Activated T-helper 1 cell treated with anti-CD3 and anti-CD28 coated beads, Interleukin-2, amount 50 U/mL, for 16 hours (primary cell): ENCODE measurements around the gene SYCE3.

Experiments
- DNase-seq, 2 donors: peaks; one replicate each; pipeline ENCODE4 v3.0.0-alpha.2; 2020; ENCODE audit warnings: low read depth in 1 of 2, low spot score in 1 of 2

Gene SYCE3

DNA sequence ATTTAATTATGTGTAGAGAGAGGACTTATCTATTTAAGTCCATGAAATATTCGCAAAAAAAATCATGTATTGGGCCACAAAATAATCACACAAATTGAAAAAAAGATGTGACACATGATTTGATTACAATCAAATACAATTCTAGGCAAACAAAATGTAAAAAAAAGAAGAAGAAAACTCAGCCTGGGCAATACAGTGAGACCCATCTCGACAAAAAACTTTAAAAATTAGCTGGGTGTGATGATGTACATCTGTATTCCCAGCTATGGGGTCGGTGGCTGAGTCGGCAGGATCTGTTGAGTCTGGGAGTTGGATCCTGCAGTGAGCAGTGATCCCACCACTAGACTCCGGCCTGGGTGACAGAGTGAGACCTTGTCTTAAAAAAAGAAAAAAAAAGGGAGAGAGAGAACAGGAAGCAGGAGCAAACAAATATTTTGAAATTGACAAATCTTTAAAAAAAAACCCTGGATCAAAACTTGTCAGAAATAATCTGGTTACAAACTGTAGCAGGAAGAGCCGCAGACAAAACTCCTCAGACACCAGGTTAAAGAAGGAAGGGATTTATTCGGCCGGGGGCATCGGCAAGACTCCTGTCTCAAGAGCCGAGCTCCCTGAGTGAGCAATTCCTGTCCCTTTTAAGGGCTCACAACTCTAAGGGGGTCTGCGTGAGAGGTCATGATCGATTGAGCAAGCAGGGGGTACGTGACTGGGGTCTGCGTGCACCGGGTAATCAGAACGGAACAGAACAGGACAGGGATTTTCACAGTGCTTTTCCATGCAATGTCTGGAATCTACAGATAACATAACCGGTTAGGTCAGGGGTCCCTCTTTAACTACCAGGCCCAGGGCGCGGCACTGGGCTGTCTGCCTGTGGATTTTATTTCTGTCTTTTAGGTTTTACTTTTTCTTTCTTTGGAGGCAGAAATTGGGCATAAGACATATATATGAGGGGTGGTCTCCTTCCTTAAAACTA, 29.6 kb downstream of the SYCE3 start:
- DNase-seq = no peak

DNA sequence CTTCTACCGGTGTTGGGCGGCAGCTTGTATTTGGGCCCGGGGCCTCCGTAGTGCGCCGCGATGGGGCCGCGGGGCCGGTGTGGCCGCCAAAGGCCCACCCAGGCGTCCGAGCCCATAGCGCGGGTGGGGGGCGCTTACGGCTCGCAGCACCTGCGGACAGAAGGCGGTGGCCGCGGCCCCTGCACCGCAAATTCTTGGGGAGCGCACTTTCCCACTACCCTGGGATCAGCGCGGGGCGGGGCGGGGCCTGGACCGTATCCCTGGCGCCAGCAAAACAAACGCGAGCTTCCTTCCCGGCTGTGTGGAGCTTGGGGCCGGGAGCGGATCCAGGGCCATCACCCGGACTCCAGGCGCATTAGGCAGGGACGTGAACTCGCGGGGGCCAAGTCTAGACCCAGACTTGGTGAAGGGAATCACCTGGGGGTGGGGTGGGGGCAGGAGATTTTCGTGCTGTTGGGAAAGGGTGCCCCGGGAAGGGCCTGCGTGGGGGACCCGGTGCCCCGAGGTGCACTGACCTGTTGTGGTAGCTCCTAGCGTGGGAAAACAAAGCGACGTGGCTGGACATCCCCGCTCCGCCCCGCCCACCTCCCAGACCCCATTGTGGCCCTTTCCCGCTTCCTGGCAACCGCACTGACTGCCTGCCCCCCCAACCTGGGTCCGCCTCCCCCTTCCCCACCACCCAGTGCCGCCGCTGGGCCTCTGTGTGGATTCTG, 30.6 kb downstream of the SYCE3 start:
- no peak for DNase-seq

DNA sequence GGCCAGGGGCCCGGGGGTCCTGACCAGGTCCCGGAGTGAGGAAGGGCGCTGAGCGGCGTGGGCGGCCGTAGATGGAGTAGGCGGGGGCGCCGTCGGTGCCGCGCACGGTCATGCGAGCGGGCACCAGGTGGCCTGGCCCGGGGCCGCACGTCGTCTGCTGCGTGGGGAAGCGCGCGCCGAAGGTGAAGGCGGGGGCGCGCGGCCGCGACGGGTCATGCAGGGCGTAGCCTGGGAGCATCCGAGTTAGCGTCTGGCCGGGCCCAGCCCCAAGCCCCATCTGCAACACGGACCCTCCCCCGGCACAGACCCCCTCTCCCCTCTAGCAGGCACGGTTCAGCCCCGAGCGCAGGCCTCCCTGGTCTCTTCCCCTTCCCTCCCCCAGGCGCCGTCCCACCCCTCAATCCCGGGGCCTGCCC, 31.2 kb downstream of the SYCE3 start:
- DNase-seq = peak in 1 of 2 donors; percentile 66

DNA sequence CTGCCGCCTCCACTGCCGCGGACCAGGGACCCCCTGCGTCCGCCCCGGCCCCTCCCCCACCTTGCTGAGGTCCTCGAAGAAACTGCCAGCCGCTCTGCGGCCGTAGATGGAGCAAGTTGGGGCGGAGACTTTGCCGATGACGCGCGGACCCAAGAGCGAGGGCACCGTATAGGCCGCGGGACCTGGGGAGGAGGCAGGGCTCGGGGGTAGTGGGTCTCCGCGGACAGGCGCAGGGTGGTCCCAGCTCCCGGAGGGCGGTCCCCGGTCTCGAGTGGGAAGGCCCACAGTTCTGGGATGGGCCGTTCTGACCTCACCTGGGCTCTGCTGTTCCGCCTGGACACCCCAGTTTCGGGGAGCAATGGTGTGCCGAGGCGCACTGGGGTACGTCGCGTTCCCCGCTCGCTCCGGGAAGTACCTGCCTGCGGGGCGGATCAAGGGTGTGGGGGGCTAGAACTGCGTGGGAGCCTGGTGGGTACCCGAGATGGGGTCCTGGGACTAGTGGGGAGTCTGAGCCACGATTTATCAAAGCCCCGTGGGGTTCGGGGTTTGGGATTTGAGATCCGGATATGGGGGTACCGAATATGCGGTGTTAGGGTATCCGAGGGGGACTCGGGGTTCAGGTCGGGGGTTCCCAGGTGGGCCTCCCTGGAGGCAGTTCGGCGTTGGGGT, 31.7 kb downstream of the SYCE3 start:
- DNase-seq = peak; percentile 60 to 72

DNA sequence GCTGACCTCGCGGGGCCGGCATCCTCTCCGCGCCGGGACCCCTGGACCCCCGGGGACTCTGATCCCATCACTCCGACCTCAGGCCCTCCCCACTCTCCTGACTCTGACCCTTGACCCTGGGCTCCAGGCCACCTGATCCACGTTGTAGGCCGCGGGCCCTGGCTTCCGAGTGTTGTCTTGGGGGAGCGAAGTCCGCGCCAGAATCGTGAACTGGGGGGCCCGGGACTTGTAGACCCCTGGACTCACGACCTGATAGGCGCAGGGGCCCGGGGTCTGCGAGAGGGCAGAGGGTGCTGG, 32.2 kb downstream of the SYCE3 start:
- no peak for DNase-seq

DNA sequence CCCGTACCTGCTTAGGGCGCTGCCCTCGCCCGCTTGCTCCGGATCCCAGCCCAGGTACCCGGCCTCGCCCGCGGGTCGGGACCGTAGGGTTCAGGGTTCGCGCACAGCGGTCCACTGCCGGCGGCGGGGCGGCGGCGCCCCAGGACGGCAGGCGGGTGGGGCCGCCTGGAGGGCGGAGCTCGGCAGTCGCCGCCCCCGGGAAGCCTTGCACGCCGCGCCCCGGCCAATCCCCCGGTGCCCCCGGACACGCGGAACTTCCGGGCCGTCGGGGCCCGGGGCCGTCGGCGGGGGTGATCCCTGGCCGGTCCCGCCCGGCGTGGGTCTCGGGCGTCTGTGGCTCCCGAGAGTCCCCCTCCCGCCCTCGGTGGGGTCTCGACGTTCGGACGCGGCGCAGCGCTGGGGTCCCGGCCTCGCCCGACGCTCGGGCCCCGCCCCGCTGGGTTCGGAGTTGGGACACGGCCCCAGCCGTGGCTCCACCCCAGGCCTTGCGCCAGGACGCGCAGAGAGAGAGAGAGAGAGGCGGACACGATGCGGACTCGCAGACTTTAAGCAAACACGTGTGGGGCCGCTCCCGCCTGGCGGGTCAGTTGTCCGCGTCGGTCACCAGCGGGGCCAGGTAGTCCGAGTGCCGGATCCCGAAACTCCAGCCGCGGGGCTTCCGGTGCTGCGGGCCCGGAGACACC, 32.7 kb downstream of the SYCE3 start, which contains the start of gene TYMP:
TSS of gene TYMP (minus strand) at position 116 of the 683 bp plus-strand sequence. CDS start 303 bp downstream, outside the sequence.
- peak in 1 of 2 donors; percentile 61 for DNase-seq

DNA sequence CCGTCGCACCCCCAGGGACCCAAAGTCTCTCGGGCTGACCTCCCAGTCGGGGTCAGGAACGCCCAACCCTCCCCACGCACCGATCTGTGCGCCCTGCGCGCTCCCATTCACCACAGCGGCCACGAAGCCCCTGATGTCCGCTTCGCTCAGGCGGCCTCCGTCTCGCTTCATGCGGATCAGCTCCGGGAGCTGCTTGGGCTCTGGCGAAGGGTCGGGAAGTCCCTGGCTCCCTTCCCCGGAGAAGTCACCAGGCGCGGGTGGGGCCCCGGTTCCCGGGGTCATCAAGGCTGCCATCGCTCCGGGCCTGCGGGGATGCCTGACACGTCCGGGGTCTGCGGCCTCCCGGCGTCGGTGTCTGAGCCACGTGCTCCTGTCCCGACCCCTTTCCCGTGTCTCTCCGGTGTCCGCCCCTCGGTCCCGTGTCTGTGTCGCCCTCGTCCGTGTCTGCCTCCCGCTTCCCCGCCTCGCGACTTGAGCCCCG, 33.3 kb downstream of the SYCE3 start:
- DNase-seq = no peak

DNA sequence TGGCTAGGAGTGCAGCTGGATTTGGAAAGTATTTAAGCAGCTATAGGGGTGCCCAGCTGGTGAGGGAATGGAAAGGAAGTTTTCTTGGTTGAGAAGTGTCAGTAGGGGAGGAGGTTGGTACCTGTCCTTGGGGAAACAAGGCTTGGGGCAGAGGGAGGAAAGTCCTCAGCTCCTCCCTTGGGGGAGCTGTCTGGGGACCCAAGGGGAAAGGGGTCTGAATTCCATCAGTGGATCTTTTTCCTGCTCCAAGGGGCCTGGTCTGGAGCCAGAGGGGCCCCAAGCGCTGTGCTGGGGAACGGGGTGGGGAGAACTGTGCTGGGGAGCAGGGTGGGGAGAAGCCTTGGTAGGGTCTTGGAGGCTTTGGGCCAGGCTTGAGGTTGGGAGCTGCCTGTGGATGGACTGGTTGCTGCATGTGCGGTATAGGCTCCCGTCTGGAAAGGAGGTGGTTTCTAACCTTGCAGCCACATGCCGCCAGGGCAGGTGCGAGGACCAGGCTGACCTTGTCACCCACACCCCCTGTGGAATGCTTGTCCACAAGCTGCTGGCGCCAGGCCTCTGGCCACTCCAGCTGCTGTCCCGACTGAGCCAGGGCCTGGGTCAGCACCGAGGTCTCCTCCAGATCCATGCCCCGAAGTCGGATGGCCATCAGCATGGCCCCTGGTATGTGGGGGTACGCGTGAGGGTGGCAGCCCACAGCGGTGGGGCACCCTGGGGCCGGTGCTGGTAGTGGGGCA, 33.9 kb downstream of the SYCE3 start:
- DNase-seq = no peak

DNA sequence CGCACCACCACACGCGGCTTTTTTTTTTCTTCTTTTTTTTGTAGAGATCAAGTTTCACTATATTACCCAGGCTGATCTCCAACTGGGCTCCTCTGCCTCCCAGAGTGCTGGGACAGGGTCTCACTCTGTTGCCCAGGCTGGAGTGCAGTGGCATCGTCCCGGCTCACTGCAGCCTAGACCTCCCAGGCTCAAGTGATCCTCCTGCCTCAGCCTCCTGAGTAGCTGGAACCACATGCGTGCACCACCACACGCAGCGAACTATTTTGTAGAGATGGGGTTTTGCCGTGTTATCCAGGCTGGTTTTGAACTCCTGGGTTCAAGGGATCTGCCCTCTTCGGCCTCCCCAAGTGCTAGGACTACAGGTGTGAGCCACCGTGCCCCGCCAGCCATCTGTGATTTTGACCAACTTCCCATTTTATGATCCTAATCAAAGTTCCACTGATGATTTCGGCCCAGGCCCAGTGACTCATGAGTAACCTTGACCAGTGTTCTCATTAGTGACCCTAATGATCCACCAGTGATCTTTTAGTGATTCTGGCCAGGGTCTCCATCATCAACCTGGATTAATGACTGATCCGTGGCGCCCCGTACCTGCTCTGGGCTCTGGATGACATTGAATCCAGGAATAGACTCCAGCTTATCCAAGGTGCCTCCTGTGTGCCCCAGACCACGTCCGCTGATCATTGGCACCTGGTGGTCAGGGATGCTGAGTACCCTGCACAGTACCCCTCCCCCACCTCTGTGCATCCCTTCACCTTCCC, 34.6 kb downstream of the SYCE3 start:
- no peak for DNase-seq

DNA sequence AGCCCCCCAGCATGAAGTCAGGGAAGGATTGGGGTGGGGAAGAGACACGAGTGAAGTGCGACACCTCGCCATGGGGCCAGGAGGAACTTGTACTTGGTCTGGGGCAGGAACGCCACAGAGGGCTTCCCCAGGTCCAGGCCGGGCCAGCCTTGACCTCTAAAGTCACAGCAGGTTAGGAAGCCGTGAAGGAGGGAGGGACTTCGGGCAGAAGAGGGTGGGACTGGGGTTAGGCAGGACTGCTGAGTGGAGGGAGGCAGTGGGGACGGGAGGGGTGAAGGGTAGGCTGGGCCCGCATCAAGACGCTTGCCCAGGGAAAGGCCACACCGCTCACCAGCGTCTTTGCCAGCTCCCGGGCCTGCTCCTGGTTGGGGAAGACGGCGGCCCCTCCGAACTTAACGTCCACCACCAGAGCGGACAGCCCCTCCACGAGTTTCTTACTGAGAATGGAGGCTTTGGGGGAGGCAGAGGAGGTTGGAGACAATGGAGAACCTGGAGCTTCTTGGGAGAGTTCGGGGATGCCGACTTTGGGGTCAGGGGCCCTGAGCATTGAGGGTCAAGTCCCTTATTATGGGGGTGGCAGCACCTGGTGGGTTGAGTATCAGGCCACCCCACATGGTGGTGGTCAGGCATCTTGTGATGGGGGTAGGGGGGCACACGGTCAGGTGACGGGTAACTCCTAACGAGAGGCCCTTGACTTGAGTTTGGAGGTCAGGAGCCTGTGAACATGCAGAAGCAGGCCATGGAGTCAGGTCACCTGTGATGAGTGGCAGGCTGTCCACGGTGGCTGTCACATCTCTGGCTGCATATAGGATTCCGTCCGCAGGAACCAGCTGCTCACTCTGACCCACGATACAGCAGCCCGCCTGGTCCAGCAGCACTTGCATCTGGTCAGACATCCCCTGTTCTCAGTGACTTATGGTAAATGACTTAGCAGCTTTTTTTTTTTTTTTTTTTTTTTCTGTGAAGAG, 35.6 kb downstream of the SYCE3 start:
- no peak for DNase-seq

DNA sequence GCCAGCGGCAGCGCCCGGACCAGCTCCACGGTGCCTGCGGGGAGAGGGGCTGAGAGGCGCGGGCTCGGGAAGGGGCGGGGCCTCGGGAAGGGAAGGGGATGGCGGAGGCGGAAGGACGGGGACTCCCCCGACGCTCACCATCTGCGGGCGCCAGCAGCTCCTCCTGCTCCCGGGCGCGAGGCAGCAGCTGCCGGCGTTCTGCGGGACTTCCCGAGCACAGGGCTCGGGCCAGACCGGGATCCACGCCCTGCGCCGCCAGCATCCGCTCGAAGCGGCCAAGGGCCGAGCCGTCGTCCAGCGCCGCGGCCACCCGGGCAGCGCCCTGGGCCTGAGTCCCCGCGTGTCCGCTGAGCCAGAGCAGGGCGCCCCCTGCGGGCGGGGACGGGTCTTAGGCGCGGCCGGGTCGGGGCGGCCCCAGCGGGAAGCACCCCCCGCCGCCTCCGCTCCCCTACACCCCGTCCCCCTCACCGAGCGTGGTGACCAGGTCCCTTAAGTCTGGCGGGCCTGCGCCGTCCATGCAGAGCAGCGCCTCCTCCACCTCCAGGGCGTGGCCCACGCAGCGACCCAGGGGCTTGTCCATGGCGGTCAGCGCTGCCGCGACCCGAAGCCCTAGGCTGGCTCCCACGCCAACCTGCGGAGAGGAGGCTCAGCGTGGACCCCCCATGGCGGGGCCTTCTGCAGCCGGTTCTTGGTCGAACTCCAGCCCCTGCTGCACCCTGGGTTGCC, 36.4 kb downstream of the SYCE3 start:
- peak; percentile 51 to 72 for DNase-seq

DNA sequence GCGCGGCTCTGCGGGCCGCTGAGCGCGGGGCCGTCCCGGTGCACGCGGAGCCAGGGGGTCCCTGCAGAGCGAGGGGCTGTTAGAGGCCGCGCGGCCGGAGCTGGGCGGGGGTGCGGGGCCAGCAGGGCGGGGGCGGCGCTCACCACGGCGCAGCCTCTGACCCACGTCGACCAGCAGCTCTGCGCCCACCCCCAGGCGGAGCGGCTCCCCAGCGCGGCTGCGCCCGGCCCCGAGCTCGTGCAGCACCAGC, 36.9 kb downstream of the SYCE3 start:
- DNase-seq = no peak

DNA sequence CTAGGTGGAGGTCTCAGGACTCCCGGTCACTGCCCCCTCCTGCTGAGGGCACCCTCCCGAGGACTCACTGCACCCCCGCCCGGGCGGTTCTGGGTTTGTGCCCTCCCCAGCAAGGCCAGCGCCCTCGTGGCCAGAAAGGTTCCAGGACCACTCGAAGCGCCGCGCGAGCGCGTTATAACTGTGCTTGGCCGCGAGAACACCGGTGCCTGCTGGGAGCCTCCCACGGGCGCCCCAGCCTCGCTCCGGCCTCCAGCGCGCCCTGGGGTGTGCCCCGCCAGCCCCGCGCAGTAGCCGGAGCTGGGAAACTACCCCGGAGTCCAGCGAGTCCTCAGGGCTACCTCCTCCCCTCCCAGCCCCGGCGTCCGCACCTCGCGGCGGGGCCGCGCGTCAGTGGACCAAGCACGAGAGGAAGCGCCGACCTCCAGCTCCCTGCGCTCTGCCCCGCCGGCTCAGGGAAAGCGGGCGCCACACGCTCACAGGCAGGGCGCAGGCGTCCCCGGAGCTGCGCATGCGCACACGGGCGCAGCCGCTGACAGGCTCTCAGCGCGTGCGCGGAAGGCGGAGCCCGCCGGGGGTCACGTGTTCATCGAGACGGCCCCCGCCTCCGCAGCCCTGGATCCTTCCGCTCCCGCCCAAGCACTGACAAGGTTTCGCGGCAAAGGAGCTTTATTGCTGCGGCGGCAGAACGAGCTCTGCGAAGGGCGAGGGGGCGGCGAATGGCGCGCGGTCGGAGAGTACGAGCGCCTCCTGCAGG, 37.4 kb downstream of the SYCE3 start, which contains the start of gene SCO2:
TSS of gene SCO2 (minus strand) at position 495 of the 754 bp plus-strand sequence. CDS start 1,187 bp downstream, outside the sequence.
- peak; percentile 93 to 98 for DNase-seq

DNA sequence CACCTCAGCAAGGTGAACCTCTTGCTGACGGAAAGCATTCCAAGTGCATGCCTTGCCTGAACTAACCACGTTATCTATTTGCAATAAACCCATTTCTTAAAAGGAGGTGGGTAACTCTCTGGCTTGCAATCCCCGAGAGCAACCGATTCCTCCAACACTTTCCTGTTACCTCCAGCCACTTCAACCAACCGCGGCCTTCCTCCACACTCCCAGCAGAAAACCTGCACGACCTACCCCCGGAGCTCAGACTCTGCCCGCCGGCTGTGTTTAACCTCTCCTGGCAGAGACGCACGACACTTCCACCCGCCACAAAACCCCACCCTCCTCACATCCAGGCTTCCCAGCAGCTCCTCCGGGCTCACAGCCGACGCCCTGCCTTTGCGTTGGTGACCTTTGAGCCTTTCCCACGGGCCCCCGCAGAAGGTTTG, 38.0 kb downstream of the SYCE3 start:
- no peak for DNase-seq

DNA sequence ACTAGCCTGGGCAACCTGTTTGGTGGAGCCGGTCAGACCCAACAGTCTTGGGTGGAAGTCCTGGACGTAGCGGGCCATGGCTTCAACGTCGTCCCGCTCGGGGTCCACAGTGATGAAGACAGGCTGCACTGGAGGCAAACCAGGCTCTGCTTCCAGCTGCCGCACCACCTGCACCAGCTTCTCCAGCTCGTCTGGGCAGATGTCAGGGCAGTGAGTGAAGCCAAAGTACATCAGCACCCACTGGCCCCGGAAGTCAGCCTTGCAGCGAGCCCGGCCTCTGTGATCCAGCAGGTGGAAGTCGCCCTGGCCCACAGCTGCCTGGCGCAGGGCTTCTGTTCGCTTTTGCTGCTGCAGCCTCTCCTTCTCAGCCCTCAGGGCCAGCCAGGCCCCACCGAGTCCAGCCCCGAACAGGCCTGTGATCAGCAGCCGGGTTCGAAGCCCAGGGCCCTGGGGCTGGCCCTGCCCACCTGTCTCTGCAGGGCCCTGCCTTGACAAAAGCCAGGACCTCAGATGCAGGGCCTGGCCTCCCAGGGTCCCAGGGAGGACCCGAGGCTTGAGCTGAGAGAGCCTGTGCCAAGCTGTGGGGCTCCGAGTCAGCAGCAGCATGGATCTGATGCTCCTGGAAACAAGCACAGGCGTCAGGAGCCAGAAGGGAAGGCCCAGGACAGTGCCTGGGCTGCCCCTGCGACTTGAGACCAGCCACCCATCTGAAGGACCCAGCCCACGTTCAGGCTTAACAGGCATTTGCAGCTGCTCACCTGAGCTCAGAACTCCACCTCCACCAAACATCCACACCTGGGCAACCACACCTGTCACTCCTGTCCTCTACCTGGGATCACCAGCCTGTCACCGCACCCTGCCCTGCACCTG, 38.7 kb downstream of the SYCE3 start:
- DNase-seq = no peak

DNA sequence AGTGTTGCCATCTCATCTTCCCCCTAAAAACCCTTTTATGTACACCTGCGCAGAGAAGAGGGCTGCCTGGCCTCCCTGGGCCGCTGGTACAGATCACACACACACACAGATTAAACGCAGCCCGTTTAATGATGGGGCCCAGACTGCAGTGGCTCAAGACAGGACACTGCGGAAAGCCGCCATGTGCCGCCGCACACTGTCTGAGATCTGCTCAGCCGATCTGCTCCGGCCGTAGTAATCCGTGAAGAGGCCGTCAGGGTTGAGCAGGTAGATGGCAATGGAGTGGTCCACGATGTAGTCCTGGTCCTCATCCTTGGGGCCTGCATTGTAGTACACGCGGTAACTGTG, 39.3 kb downstream of the SYCE3 start:
- no peak for DNase-seq
